Measurements from ENCODE around the gene PIK3CD. TPM values are rescaled to one million over a fixed set of nuclear protein-coding genes. Genes with fewer than 3 reads are reported as not detected.

PIK3CD gene
- polyA plus RNA-seq, 1 of the 3 experiments (the other 2 are of a cell fraction), result 6.0 TPM

DNA sequence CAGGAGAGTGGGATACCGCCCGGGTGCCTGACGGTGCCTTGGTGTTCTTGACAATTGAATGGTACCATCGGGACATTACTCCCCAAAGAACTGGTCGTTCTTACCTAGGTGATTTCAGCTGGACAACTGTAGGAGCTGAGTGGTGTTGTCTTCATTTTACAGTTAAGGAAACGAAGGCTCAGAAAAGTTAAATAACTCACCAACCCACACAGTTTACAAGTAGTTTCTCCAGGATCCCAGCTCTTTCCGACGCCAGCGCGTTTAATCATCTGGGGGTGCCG lies 1.6 kb downstream of the PIK3CD start:
- no peaks in the 10 kb centered on the region for H3K9me2 ChIP-seq
- H3F3A ChIP-seq (replicated peaks; ENCODE audit: insufficient read depth), result no peaks in the 10 kb centered on the region
- no peaks in the 10 kb centered on the region for H4K20me1 ChIP-seq (ENCODE audit: insufficient read depth)
- H2AFZ ChIP-seq (ENCODE audit: low read depth), result no peak overlapping the region
- H3K36me3 ChIP-seq (replicated peaks in 1 of 2; ENCODE audit: control insufficient read depth in 1 of 2, insufficient read depth in 2 of 2, low read length in 1 of 2), result no peaks in the 10 kb centered on the region
- CTCF ChIA-PET, result interaction anchor here (2.7 kb wide), 1 partner anchor 26 kb away, joined by 20 read pairs; no protein-coding TSS in a partner anchor
- H3K9me3 ChIP-seq, result no peaks in the 10 kb centered on the region
- peaks cover 34% of the 10 kb centered on the region for H3K27me3 ChIP-seq (ENCODE audit: insufficient read depth)
- DNase-seq, result no peak
- no peak overlapping the region for H3K9ac ChIP-seq
- no peak overlapping the region for H3K4me3 ChIP-seq (ENCODE audit: low read depth in 2 of 2, low read length in 1 of 2)
- WGBS (ENCODE audit: low lambda C conversion rate), result 88% methylated on average over 7 of the region's 11 CpGs
- no peaks in the 10 kb centered on the region for H3K79me2 ChIP-seq (ENCODE audit: insufficient read depth)
- POLR2A ChIA-PET, result interaction anchor here (0.7 kb wide), 1 partner anchor 621 kb away, joined by 3 read pairs; no protein-coding TSS in a partner anchor
- H3K4me1 ChIP-seq (ENCODE audit: control insufficient read depth in 1 of 2, insufficient read depth in 2 of 2, low read depth in 1 of 2, low read length in 1 of 2), result no peaks in the 10 kb centered on the region; a peak in 1 of 4 replicates
- H3K4me2 ChIP-seq, result no peak overlapping the region
- TF ChIP-seq RAD21 (IDR thresholded peaks at IDR 0.05; ENCODE audit: low read length) (no peak), JUND (IDR thresholded peaks at IDR 0.05) (no peak), EP300 (IDR thresholded peaks at IDR 0.05; ENCODE audit: borderline replicate concordance in 1 of 2, low read depth in 1 of 2, low read length in 1 of 2) (no peak), RFX5 (IDR thresholded peaks at IDR 0.05; ENCODE audit: low read length) (no peak), NFIC (IDR thresholded peaks at IDR 0.05; ENCODE audit: borderline replicate concordance) (no peak), TCF12 (IDR thresholded peaks at IDR 0.05) (no peak), RXRA (IDR thresholded peaks at IDR 0.05; ENCODE audit: borderline replicate concordance, low read depth) (no peak), GATA2 (CRISPR knock-in tag; IDR thresholded peaks at IDR 0.05) (no peak), SMC3 (IDR thresholded peaks at IDR 0.05; ENCODE audit: low read depth, low read length) (no peak)
- TF ChIP-seq, protein P1, sequence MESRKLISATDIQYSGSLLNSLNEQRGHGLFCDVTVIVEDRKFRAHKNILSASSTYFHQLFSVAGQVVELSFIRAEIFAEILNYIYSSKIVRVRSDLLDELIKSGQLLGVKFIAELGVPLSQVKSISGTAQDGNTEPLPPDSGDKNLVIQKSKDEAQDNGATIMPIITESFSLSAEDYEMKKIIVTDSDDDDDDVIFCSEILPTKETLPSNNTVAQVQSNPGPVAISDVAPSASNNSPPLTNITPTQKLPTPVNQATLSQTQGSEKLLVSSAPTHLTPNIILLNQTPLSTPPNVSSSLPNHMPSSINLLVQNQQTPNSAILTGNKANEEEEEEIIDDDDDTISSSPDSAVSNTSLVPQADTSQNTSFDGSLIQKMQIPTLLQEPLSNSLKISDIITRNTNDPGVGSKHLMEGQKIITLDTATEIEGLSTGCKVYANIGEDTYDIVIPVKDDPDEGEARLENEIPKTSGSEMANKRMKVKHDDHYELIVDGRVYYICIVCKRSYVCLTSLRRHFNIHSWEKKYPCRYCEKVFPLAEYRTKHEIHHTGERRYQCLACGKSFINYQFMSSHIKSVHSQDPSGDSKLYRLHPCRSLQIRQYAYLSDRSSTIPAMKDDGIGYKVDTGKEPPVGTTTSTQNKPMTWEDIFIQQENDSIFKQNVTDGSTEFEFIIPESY (IDR thresholded peaks at IDR 0.05; ENCODE audit: borderline replicate concordance, low read depth), result no peak
- H3K27ac ChIP-seq (ENCODE audit: low read depth in 2 of 2, low read length in 1 of 2), result no peak overlapping the region

DNA sequence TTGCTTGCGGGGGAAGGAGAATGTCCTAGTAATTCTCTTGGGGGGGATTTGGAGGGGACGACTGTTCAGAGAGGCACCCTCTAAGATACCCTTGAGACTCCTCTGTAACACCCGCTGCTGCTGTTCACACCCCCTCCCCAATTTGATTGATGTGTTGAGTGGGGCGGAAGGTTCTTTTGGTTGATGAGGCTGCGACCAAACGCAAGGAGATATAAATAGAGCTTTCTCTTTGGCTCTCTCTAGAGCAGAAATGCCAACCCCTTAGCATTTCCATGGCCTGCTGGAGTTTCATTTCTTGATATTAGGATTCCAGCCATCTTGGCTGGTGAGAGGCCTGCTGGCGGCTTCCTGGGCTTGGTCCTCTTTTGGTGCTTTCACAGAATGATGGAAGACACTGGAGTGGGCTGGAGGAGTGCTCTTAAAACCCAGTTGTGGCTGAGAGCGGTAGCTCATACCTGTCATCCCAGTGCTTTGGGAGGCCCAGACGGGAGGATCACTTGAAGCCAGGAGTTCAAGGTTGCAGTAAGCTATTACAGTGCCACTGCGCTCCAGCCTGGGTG lies 2.0 kb downstream of the PIK3CD start:
- H4K20me1 ChIP-seq (ENCODE audit: insufficient read depth), result no peaks in the 10 kb centered on the region
- DNase-seq, result no peak
- no peak overlapping the region for H3K4me3 ChIP-seq (ENCODE audit: low read depth in 2 of 2, low read length in 1 of 2)
- no peaks in the 10 kb centered on the region for H3F3A ChIP-seq (replicated peaks; ENCODE audit: insufficient read depth)
- H3K9me2 ChIP-seq, result no peaks in the 10 kb centered on the region
- H3K36me3 ChIP-seq (replicated peaks in 1 of 2; ENCODE audit: control insufficient read depth in 1 of 2, insufficient read depth in 2 of 2, low read length in 1 of 2), result no peaks in the 10 kb centered on the region
- H3K4me2 ChIP-seq, result no peak overlapping the region
- no peaks in the 10 kb centered on the region; a peak in 1 of 4 replicates for H3K4me1 ChIP-seq (ENCODE audit: control insufficient read depth in 1 of 2, insufficient read depth in 2 of 2, low read depth in 1 of 2, low read length in 1 of 2)
- H2AFZ ChIP-seq (ENCODE audit: low read depth), result no peak overlapping the region
- H3K27me3 ChIP-seq (ENCODE audit: insufficient read depth), result peaks cover 34% of the 10 kb centered on the region
- WGBS (ENCODE audit: low lambda C conversion rate), result 93% methylated on average over 9 of the region's 10 CpGs
- no peak overlapping the region for H3K27ac ChIP-seq (ENCODE audit: low read depth in 2 of 2, low read length in 1 of 2)
- H3K79me2 ChIP-seq (ENCODE audit: insufficient read depth), result no peaks in the 10 kb centered on the region
- ChIA-PET POLR2A (interaction anchor here (0.7 kb wide), 1 partner anchor 620 kb away, joined by 3 read pairs; no protein-coding TSS in a partner anchor), CTCF (interaction anchor here (2.7 kb wide), 1 partner anchor 26 kb away, joined by 20 read pairs; no protein-coding TSS in a partner anchor)
- no peaks in the 10 kb centered on the region for H3K9me3 ChIP-seq
- TF ChIP-seq FOXM1 (IDR thresholded peaks at IDR 0.05; ENCODE audit: low read depth), result no peak
- TF ChIP-seq, protein P2, sequence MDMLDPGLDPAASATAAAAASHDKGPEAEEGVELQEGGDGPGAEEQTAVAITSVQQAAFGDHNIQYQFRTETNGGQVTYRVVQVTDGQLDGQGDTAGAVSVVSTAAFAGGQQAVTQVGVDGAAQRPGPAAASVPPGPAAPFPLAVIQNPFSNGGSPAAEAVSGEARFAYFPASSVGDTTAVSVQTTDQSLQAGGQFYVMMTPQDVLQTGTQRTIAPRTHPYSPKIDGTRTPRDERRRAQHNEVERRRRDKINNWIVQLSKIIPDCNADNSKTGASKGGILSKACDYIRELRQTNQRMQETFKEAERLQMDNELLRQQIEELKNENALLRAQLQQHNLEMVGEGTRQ (IDR thresholded peaks at IDR 0.05; ENCODE audit: borderline replicate concordance, low read depth, low read length), result no peak
- TF ChIP-seq, protein P3, sequence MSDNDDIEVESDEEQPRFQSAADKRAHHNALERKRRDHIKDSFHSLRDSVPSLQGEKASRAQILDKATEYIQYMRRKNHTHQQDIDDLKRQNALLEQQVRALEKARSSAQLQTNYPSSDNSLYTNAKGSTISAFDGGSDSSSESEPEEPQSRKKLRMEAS (IDR thresholded peaks at IDR 0.05; ENCODE audit: low read depth), result no peak
- TF ChIP-seq TAF1 (IDR thresholded peaks at IDR 0.05; ENCODE audit: borderline replicate concordance, low read depth, low read length), result no peak
- no peak for TF ChIP-seq MEF2A (IDR thresholded peaks at IDR 0.05; ENCODE audit: borderline replicate concordance, low read depth)
- TF ChIP-seq JUND (IDR thresholded peaks at IDR 0.05), result no peak
- TF ChIP-seq, protein P4, sequence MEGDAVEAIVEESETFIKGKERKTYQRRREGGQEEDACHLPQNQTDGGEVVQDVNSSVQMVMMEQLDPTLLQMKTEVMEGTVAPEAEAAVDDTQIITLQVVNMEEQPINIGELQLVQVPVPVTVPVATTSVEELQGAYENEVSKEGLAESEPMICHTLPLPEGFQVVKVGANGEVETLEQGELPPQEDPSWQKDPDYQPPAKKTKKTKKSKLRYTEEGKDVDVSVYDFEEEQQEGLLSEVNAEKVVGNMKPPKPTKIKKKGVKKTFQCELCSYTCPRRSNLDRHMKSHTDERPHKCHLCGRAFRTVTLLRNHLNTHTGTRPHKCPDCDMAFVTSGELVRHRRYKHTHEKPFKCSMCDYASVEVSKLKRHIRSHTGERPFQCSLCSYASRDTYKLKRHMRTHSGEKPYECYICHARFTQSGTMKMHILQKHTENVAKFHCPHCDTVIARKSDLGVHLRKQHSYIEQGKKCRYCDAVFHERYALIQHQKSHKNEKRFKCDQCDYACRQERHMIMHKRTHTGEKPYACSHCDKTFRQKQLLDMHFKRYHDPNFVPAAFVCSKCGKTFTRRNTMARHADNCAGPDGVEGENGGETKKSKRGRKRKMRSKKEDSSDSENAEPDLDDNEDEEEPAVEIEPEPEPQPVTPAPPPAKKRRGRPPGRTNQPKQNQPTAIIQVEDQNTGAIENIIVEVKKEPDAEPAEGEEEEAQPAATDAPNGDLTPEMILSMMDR (IDR thresholded peaks at IDR 0.05), result no peak
- H3K9ac ChIP-seq, result no peak overlapping the region

Measured in SK-N-SH (cell line).